NCI-H226 (cell line): ENCODE data around the gene DDX46.
A peak's percentile ranks its signal among the peaks of the same experiment; 100 is the strongest.
"Not testable (repeated sequence)": the region's sequence is repeated elsewhere in the genome, so short reads cannot be mapped to it uniquely, and the experiment has no call there.

Experiments
- DNase-seq: peaks from one replicate; pipeline ENCODE4 v3.0.0-alpha.2; 2015

The DDX46 gene, protein sequence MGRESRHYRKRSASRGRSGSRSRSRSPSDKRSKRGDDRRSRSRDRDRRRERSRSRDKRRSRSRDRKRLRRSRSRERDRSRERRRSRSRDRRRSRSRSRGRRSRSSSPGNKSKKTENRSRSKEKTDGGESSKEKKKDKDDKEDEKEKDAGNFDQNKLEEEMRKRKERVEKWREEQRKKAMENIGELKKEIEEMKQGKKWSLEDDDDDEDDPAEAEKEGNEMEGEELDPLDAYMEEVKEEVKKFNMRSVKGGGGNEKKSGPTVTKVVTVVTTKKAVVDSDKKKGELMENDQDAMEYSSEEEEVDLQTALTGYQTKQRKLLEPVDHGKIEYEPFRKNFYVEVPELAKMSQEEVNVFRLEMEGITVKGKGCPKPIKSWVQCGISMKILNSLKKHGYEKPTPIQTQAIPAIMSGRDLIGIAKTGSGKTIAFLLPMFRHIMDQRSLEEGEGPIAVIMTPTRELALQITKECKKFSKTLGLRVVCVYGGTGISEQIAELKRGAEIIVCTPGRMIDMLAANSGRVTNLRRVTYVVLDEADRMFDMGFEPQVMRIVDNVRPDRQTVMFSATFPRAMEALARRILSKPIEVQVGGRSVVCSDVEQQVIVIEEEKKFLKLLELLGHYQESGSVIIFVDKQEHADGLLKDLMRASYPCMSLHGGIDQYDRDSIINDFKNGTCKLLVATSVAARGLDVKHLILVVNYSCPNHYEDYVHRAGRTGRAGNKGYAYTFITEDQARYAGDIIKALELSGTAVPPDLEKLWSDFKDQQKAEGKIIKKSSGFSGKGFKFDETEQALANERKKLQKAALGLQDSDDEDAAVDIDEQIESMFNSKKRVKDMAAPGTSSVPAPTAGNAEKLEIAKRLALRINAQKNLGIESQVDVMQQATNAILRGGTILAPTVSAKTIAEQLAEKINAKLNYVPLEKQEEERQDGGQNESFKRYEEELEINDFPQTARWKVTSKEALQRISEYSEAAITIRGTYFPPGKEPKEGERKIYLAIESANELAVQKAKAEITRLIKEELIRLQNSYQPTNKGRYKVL

DNA sequence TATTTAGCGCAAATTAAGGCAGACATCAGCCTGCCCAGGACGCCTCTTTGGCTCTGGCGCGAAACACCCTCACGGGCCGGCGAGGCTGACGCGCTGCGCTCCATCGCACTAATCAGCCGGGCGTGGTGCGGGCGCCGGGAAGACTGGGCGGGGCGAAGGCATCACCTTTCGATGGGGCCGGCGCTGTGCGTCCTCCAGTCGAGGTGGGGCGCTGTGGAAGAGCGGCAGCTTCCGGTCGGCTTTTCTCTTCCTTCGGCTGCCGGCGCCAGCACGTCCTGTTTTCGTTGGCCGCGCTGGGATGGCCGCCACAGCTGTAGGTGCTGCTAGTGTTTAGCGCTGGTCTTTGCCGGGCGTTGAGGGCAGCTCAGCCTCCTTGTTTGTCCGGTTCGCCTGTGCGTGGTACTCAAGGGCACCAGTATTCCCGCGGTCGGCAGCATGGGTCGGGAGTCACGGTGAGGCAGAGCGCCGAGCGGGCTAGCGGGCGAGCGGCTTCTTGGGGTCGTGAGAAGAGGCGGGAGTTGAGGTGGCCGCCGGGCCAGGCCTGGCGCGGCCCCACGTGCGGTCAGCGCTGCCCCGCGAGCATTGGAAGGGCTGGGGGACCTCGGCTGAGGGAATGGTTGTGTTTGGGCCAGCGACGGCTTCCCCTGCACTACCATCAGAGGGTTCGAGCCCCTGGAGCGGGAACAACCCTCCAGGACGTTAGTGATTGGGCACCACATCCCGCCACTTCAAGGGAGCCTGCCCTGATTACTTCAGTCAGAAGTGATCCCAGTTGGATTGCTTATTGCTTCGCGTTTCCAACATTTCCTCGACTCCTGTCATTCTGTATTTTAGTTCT lies at the start of gene DDX46:
Gene DDX46 (plus strand): TSS at position 276 of the 838 bp plus-strand sequence. CDS start 160 bp downstream, at position 436.
- DNase-seq = peak; percentile 92

DNA sequence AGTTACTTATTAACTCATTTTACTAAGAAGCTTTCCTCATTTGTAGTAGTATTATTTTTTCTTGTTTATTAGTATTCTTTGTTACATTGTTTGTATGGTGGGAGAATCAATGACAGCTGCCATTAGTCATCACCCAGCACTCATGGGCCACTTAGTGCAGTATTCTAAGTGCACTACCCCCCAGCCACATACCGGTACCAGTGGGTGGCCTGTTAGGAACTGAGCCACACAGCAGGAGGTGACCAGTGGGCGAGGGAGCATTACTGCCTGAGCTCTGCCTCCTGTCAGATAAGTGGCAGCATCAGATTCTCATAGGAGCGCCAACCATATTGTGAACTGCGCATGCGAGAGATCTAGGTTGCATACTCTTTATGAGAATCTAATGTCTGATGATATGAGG lies 44.5 kb upstream of the DDX46 start:
- no peak for DNase-seq

DNA sequence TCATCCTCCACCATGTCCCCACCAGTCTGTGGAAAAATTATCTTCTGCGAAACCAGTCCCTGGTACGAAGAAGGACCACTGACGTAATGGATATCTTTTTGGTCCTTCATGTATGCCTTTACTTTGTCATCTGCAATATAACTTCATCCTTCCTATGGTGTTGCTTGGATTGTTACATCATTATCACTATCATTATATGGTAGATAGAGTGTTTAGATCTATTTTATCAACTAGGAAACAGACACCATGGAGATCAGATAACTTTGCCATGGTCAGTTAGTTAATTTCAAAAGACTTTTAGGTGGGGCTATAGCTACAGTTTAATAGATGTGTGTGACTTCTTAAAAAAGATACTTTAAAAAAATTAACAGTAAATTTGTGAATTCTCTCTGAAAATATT lies 44.0 kb upstream of the DDX46 start:
- no peak for DNase-seq

DNA sequence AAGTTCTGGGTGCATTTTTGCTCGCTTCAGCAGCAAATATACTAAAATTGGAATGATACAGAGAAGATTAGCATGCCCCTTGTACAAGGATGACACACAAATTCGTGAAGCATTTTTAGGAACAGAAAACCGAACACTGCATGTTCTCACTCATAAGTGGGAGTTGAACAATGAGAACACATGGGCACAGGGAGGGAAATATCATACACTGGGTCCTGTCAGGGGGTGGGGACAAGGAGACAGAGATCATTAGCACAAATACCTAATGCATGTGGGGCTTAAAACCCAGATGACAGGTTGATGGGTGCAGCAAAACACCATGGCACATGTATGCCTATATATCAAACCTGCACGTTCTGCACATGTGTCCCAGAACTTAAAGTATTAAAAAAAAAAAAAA lies 43.1 kb upstream of the DDX46 start:
- not testable (repeated sequence) for DNase-seq

DNA sequence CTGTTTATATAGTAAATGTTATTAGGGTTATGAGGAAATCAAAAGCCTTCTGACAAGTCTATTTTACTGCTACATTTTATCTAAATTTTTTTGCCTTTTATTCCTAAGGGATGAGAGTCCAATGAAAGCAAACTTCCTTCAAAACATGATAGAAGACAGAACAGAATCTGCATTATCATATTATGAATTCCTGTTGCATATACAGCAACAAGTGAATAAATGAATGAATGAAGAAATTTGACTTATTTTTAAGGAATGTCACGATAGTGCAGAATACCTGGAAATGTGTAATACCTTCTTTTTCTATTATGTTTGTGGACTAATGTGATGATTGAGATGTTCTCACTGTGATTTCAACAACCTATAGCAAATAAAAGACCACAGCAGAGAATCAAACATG lies 33.7 kb upstream of the DDX46 start:
- no peak for DNase-seq

DNA sequence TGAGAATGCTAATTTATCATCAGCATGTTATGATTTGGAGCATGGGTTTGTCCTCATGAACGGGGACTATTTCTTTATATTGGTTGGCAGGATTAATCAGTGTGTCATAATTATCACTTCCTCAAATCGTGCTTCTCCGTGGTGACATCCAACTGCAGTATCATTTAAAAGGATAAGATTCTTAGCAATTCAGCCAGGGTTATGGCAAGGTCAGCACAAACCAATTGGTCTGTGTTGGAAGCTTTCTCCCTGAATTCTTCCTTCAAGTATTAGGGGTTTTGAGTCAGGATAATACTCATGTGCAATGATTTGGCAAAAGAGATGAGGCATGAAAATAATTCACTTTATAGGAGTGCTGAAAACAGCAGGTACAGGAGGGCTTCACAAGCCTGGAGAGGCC lies 25.8 kb upstream of the DDX46 start:
- no peak for DNase-seq

DNA sequence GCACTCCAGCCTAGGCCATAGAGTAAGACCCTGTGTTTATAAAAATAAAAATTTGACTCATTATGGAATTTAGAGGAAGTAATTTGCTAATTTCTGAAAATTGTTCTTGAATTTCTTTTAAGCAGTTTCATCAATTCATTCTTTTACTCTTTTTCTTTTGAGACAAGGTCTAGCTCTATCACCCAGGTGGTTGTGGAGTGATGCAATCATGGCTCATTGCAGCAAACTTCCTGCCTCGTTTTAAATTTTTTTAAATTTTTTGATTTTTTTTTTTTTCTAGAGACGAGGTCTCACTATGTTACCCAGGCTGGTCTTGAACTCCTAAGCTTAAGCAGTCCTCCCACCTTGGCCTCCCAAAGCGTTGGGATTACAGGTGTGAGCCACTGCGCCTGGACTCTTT lies 23.3 kb upstream of the DDX46 start:
- no peak for DNase-seq

DNA sequence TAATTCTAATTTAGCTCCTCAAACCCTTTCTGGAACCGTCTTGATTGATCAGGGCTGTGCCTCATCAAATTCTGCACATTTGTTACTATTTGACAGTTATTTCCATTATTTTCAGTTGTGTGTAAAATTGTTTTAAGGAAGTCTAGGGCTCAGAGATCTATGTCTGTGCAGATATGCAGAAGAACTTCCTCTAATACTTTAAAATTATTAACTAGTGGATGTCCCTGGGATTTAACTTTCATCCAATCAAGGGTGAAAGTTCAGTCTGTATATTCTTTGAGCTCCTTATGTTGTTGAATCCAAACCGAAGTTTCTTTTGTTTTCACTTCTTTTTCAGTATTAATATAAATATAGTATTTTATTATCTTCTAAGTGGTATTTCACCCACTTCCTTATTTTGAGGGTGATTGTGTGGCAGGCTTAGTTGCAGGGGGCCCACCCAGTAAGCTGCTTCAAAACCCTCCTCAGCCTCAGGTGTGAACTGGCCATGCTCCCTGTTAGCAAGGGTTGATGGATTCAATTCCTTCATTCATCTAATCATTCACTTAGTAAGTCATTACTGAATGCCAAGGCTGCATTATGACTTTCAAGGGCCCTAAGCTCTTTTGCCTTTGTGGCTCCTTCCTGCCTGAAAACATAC lies 22.3 kb upstream of the DDX46 start:
- DNase-seq = no peak

DNA sequence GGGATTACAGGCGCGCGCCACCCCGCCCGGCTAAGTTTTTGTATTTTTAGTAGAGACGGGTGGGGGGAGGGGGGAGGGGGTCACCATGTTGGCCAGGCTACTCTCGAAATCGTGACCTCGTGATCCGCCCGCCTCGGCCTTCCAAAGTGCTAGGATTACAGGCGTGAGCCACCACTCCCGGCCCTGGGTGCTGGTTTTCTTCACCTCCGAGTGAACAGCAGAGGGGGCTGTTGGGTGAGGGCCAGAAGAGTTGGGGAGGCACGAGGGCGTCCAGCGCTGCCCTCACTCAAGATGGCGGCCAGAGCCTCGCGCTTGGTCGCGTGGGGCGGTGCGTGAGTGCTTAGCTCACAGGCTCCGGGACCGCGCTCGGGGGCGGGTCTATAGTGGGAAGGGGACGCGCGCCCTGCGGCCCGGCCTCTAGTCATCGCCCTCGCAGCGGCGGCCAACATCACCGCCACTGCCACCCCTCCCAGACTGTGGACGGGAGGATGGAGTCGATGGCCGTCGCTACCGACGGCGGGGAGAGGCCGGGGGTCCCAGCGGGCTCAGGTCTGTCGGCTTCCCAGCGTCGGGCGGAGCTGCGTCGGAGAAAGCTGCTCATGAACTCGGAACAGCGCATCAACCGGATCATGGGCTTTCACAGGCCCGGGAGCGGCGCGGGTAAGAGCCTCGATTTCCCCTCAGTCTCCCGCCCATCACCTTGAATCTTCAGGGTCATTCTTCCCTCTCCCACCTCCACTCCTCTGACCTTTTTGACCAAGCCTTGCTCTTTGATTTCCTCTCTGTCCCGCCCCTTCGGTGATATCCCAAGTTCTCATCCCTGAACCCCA lies 20.2 kb upstream of the DDX46 start, which contains the start of gene CAMLG:
Gene CAMLG (plus strand): TSS at position 416 of the 830 bp plus-strand sequence. CDS start 73 bp downstream, at position 489.
- peak; percentile 96 for DNase-seq

DNA sequence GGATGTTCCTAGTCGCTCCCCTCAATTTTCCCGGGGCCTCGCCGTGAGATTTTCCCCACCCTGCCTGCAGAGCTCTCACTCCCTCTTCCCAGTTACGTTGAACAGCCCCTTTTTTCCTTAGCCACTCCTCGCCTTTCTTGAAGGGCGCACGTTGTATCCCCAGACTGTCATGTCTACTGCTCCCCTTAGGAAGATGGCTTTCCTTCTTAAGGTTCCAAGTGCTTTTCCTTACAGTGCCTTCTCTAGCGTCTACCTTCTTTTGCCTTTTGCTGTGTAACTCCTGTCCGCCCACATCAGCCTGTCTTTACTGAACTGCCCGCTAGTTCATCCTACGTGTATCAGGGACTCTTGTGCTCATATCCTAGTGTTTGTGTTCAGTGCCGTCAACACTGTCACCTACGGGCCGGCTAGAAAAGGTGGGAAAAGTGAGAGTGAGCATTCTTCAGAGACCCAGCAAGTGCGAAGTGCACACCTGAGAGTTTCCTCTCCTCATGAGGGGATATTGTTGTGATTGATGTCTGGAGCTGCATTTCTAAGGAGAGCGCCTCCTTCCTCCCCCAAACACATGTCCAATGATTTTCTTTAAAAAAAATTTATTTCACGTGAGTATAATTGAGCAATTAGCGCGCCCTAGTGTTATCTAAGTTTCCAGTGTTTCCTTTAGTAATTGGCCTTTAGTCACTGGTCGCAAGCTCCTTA lies 19.5 kb upstream of the DDX46 start:
- peak; percentile 14 for DNase-seq

DNA sequence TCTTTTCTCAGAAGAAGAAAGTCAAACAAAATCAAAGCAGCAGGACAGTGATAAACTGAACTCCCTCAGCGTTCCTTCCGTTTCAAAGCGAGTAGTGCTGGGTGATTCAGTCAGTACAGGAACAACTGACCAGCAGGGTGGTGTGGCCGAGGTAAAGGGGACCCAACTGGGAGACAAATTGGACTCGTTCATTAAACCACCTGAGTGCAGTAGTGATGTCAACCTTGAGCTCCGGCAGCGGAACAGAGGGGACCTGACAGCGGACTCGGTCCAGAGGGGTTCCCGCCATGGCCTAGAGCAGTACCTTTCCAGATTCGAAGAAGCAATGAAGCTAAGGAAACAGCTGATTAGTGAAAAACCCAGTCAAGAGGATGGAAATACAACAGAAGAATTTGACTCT lies 17.5 kb upstream of the DDX46 start:
- no peak for DNase-seq

DNA sequence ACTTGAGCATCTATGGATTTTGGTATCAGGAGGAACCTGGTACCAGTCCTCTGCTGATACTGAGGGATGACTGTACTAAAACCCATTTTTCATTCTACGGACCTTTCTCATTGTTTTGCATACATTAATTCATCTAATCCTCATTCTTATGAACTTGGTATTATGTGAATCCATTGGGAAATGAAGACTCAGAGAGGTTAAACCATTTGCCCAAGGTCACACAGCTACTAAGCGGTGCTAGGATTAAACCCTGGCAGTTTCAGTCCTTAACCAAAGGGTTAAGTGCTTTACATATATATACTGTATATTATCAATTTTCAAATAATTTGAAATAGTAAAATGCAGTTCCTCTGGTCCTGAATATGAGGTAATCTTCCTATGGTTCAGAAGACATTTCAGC lies 16.4 kb upstream of the DDX46 start:
- DNase-seq = no peak

DNA sequence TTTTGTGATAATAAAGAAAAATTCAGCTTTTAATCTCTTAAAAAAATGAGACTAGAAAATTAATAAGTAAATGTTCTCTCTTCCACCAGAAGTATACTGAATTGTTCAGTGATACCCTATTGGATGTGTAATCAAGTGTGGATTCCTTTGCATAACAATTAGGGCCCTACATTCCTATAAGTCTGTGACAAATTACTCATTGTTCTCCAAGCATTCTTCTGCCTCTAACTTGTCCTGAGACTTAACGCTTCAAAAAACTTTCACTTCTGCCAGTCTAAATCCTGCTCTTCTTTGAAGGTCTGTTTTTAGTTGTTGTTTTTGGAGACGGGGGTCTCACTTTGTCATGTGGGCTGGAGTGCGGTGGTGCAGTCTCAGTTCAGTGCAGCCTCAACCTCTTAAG lies 9.2 kb upstream of the DDX46 start:
- no peak for DNase-seq

DNA sequence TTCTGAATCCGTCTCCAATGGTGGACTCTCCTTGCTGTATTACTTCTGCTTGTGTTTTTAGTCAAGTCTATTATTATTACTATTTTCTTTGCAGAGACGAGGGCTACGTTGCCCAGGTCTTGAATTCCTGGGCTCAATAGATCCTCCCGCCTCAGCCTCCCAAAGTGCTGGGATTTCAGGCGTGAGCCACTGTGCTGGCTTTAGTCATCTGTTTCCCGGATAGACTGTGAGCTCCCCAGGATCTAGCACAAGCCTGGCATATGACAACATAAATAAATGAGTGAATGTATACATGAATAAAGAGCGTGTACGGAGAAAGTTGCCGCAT lies 439 bp upstream of the DDX46 start:
- no peak for DNase-seq

DNA sequence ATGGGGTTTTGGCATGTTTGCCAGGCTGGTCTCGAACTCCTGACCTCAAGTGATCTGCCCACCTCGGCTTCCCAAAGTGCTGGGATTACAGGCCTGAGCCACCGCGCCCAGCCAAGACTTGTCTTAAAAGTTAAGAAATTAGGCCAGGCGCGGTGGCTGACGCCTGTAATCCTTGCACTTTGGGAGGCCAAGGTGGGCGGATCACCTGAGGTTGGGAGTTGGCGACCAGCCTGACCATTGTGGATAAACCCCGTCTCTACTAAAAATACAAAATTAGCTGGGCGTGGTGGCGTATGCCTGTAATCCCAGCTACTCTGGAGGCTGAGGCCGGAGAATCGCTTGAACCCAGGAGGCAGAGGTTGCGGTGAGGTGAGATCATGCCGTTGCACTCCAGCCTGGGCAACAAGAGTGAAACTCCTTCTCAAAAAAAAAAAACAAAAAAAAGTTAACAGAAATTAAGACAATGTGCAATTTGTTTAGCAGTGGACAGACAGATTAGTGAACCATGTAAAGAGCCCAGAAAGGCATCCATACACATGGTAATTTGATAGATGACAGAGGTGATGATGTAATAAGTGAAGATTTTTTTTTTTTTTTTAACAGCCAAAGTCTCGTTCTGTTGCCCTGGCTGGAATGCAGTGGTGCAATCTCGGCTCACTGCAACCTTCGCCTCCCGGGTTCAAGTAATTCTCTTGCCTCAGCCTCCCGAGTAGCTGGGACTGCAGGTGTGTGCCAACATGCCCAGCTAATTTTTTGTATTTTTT lies 9.1 kb downstream of the DDX46 start:
- not testable (repeated sequence) for DNase-seq

DNA sequence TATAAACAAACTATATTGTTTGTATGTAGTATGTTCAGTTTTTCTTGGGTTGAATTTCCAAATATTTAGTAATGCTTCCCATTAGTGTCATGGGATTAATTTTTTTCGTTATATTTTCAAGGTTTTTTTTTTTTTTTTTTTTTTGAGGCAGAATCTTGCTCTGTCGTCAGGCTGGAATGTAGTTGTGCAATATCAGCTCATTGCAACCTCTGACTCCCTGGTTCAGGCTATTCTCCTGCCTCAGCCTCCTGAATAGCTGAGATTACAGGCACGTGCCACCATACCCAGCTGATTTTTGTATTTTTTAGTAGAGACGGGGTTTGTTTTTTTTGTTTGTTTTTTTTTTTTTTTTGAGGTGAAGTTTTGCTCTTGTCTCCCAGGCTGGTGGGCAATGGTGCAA lies 10.6 kb downstream of the DDX46 start:
- peak; percentile 39 for DNase-seq

DNA sequence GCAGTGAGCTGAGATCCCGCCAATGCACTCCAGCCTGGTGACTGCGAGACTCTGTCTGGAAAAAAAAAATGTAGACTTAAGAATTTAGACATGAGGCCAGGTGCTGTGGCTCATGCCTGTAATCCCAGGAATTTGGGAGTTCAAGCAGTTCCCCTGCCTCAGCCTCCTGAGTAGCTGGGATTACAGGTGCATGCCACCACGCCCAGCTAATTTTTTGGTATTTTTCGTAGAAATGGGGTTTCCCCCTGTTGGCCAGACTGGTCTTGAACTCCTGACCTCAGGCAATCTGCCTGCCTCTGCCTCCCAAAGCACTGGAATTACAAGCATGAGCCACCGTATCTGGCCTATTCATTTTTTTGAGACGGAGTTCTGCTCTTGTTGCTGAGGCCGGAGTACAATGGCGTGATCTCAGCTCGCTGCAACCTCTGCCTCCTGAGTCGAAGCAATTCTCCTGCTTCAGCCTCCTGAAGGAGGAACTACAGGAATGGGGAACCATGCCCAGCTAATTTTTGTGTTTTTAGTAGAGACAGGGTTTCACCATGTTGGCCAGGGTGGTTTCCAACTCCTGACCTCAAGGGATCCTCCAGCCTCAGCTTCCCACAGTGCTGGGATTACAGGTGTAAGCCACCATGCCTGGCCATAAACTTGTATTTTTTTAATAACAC lies 14.0 kb downstream of the DDX46 start:
- DNase-seq = no peak

DNA sequence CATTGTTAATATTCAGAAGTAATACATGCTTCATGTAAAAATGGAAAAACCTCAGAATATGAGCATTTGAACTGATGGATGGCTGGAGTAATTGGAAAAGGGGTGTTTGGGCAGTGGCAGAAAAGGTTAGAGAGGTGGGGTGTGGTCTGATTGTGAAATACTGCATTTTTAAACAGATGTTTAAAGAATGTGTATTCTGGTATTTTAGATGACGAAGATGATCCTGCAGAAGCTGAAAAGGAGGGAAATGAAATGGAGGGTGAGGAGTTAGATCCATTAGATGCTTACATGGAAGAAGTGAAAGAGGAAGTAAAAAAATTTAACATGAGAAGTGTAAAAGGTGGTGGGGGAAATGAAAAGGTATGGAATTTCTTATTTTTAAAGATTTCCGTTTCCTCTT lies 18.8 kb downstream of the DDX46 start:
- no peak for DNase-seq

DNA sequence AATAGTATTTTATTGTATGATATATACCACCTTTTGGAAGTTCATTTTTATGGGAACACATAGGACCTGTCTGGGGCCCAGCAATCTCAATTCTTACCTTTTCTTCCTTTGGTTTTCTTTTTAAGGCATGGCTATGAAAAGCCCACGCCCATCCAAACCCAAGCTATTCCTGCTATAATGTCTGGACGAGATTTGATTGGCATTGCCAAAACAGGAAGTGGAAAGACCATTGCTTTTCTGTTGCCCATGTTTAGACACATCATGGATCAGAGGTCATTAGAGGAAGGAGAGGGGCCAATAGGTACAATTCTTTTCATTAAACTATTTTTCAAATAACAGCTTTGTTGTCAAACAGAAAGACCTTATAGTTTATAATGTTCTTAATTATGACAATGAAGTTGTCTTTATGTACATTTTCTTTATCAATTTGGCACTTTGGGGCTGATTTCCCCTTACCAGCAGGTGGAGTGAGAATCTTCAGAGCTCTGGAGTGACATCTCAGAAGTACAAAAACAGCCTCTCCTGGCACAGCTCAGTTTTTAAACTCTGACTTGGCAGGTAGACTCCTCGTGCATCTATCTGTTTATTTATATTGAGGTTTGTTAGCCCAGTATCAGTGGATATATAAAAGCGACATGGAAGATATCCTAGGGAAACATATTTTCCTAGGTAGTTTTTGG lies 25.8 kb downstream of the DDX46 start:
- no peak for DNase-seq
